GM11168 (cell line): ENCODE measurements around the gene GMDS.

Experiments used
- in situ Hi-C: fragments of 300-500 bp; cut with MboI; formaldehyde crosslinking; loops from one replicate; pipeline ENCODE4 v1.12.0; 2022; ENCODE audit warnings: low sequenced_read_pairs; ENCODE audit not compliant: unreplicated experiment

GMDS gene

DNA sequence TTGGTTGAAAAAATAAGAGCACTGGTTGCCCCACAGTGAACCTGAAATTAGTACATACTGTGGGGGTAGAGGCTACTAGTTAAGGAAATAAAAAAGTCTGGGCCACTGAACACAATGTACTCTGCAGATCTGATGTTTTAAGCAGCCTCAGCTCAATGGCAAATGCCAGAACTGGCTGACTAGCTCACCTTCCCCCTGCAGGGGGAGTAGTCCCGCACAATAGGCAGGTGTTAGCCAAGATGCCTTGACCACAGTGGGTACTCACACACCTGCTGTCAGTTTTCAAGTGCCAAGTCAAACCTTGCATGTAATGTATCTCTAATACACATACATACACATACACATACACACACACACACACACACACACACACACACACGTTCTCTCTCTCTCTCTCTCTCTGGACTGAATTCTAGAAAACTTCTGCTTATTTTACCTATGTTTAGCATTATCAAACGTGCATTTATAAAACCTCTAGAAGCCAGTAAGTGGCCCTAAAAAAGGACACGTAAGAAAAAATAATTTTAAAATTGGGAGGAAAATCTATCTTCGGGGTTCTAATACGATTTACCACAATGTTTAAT lies 36.1 kb downstream of the GMDS start:
- in situ Hi-C loops = loop anchor here (5.0 kb wide), 1 partner anchor 138 kb away; no protein-coding TSS in a partner anchor

DNA sequence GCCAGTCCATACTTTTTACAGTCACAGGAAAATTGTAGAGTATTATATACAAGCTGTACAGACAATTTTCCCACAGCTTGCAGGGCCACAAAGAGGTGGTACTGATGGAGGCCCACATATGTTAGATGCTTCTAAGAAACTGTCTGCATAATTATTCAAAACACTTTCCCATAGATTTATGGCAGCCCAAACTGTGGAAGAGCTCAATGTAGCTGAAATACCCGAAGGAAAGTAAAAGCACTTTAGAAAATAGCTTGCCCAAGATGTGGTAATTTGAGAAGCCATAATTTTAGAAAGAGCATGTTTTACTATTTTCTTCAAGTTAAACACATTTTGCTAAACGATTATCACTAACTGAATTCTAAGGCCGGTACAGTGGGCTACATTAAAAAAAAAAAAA lies 36.9 kb downstream of the GMDS start:
- in situ Hi-C loops = loop anchor here (5.0 kb wide), 1 partner anchor 139 kb away; no protein-coding TSS in a partner anchor

DNA sequence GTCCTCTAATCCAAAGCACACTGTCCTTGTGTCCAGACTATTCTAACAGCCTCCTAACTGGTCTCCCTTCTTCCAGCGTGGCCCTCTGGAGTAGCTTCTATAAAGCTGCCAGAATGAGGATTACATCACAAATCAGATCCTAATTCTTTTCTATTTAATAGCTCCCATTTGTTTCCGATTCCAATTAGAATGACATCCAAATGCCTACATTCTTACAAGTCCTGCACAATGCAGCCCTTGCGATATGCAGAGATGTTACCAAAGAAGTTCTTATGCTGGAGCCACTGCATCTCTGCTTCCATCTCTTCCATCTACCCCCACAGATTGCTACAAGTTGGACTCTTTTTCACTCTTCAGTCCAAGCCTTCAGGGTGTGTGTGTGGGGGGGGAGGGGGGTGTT lies 40.0 kb downstream of the GMDS start:
- in situ Hi-C loops = loop anchor here (5.0 kb wide), 1 partner anchor 142 kb away; no protein-coding TSS in a partner anchor

DNA sequence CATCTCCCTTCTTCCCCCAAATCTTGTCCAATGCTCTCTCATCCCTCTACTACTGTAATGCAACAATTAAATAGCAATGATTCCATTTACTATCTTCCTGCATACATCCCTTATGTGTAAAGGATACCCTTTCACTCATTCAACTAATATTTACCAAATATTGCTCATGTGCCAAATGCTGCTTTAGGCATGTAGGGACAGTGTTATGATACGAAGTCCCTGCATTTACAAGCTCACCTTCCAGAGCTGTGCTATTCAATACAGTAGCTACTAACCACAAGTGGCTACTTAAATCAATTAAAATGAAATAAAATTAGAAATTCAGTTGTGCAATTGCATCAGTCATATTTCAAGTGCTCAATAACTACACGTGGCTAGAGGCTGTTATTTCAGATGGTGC lies 41.1 kb downstream of the GMDS start:
- in situ Hi-C loops = no loop called here

DNA sequence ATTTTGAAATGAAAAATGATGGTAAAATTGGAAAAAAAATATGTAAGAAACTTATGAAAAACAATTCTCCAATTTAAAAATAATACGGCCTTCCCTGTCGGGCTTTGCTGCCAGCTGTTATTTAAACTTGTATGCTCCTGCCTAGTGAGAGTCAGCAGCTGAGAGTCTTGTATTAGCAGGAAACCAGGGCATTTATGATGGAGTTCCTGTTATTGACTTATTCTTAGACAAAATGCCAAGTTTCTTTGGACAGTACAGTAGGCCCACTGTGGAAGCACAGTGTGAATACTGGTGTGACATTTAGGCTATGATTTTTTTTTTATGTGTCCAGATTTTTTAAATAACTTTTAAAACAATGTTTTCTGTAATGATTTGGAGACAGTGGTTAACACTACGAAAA lies 42.1 kb downstream of the GMDS start:
- in situ Hi-C loops = no loop called here

DNA sequence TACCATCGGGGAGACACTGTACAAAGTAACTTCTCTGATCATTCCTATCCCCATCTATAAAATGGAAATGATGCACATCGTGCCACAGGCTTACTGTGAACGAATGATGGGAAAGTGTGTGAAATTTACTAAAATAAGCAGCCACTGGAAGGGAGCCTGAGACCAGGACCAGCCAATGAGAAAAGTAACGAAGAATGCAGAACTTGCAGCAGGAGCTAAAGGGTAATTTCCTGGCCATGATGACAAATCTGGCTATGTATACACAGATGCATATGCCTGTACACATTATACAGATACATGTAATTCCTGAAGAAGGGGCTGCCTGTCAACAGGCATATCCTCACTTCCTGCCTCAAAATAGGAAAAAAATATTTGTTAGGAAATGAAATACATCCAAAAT lies 47.4 kb downstream of the GMDS start:
- in situ Hi-C loops = no loop called here

DNA sequence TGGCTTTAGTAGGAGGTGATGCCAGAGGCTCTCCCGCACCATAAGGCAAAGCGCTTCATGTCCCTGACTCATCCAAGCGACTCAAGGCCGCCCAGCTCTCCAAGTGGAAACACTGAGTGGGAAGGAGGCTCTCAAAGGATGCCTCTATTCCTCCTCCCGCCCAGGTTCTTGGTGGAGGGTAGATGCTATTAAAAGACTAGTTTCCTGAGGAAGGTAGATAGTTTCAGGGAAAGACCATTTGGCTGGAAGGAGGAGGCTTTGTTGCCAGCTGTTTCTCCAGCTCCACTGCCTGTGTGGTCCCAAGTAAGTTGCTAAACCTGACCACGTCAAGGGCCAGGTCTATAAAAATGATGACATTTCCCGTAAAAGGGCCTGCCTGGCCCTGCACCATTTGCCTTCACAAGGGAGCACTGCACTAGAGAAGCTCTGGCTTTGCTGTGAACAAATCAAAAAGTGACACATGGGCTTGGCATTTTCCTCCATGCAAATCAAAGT lies 48.2 kb downstream of the GMDS start:
- in situ Hi-C loops = no loop called here

DNA sequence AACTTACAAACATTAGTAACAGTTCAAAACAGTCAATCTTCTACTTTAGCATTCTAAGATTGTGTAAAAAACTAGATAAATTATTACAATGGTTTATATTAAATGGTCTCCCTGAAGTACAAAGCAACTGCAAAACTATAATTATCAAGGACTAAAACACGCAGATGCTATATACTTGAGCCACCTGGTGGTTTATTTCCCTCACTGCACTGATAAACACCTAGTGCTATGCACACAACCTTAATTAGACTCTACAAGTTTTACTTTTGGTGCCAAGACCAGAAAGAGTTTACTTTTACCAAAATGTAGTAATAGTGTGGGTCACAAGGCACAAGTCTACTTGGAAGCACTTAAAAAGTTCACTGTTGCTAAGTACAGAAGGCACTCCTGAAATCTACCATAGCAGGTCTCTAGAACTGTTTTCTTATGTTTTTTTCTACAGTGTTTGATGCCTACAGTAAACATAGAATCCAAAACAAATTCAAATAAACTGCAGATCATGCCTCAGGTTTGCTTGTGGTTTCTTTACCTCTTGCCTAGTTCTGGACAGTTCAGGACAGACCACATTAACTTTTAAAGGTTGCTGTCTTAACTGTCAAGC lies 49.2 kb downstream of the GMDS start:
- in situ Hi-C loops = no loop called here

DNA sequence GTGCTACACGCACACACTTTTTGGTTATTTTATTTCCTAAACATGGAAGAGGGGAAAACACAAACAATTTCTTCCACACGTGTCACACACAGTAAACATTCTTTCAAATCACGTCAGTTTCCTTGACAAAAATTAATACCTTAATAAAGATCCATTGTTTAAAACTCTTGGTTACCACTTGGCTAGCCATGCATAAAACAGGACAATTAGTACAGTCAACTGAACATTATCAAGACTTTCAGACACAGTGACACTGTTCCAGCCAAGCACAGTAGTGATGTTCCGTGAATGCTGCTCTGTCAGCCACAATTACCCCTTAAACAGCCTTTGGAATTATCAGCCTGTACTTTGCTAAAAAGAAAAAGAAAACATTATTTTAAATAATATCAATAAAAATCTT lies 50.8 kb downstream of the GMDS start:
- in situ Hi-C loops = no loop called here

DNA sequence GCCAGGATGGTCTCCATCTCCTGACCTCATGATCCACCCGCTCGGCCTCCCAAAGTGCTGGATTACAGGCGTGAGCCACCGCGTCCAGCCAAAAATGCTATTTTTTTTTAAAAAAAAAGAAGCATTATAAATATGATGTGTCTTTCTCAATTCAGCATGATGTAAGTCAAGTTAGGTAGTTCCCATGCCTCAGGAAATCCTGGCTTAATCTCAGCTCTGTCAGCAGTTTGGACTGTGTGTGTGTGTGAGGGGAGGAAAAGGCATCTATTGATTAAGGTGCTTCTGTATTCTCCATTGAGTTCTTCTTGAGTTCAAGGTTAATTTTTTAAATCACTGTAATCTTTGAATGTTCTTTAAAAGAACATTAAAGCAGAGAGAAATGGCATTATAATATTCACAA lies 51.5 kb downstream of the GMDS start:
- in situ Hi-C loops = no loop called here

DNA sequence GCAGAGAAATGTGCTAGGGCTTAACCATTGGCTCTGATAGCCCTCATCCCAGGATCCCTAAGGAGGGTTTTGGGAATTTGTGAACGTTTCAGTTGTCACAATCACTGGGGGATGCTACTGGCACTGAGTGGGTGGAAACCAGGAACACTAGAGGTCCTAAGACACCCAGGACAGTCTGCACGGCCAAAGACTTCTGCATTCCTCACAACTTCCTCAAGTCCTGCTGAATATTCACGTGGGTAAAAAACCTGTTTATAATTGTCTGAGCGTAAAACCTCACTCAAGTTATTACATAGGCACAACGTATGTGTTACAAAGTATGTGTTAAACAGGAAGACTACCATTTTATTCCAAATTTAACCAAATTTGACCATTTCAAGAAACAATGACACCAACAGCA lies 52.4 kb downstream of the GMDS start:
- in situ Hi-C loops = no loop called here

DNA sequence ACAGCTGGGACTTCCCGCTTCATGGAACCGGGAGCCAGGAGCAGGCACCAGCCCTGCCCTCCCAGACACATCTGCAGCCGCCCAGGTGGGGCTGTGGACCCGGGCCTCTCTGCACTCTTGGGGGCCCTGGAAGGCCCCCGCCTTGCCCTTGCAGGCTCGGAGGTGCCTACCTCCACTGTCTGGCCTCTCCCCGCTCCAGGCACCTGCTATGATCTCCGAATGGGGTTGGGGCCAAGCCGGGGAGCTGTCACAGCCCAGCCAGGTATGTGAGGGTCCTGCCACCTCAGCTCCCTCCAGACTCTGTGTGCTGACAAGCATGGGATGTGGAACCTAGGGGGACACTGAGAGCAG lies 54.0 kb downstream of the GMDS start:
- in situ Hi-C loops = no loop called here

DNA sequence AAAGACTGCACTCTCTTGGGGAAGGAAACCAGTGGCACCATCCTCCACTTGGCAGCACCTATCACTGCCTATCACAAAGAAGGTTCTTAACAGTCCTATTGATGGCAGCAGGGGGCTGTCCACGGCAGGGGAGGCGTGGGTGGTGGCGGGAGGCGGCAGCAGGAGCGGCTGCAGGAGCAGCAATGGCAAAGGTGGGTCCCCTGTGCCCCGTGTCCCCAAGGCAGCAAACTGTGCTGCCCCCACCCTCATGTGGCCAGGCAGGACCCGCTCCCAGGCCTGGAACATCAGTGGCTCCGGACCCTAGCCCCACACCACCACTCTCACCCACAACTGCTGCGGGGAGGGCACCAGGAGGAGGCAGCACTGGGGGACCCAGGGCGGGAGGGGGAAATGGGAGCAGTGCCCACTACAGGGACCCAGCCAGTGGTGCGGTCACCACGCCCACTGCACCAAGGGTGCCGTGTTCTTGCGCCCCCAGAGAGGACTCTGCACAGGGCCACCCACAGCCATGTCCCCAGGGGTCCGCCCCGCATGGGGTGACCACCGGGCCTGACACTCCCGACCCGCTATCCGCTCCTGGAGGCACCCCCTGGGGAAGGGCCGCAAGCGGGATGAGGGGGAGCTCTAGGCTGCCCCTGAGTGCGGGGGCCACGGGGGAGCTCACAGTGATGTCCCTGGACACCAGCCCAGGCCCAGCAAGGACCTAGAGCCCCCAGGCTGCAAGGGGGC lies 54.6 kb downstream of the GMDS start:
- in situ Hi-C loops = no loop called here

DNA sequence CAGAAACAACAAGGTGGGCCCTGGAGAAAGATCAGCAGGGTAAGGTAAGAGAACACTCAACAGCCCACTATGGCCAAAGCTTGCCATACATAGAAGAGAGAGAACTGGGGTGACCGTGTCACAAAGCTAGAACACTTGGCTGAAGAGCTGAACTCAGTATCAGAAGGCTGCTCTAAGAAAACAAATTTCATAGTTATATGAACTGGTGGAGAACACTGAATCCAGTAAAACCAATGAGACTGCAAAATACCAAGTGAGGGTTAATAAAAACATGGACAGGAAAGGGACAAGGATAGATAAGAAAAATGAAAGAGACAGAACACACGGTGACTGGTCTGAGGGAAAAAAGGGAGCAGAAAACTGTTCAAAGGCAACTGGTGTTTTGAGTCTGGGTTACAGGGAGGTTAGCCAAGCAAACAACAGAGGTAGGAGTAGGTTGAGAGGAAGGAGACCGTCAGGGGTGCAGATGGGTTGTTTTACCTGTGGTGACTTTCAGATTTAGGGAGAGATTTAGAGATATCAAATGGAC lies 56.5 kb downstream of the GMDS start:
- in situ Hi-C loops = loop anchor here (10.0 kb wide), 1 partner anchor 64 kb away; no protein-coding TSS in a partner anchor

DNA sequence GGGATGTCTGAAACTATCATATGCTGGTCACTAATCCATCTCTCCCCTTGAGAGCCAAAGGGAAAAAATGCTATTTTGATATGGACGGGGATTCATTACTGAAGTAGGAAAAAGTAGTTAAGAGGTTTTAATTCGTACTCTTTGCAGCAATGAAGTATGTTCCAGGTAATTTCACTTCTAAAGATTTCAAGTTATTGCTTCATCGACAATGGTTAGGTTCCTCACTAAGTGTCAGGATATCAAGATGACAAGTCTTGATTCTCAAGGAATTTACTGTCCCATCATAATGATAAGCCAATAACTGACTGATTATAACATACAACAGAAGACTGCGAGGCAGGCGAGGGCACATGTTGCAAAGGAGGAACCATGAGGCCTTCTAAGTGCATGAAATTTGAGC lies 57.0 kb downstream of the GMDS start:
- in situ Hi-C loops = loop anchor here (10.0 kb wide), 1 partner anchor 64 kb away; no protein-coding TSS in a partner anchor

DNA sequence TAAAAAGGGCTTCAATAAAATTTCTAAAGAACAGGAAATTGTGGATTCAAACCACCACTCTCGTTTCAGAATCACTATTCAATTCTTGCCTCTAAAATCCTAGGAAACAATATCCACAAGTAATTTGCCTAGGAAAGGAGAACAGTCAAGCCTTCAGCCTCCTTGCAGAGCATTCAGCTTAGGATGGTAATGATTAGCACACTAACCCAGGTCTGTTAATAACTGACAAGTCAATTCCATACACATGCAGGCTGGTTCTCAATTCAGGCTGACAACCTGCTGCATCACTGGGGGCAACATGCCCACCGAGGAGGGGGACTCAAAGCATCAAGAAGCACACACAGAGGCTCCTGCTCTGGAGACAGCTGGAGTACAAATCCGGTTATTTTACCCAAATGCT lies 57.6 kb downstream of the GMDS start:
- in situ Hi-C loops = loop anchor here (10.0 kb wide), 1 partner anchor 63 kb away; no protein-coding TSS in a partner anchor

DNA sequence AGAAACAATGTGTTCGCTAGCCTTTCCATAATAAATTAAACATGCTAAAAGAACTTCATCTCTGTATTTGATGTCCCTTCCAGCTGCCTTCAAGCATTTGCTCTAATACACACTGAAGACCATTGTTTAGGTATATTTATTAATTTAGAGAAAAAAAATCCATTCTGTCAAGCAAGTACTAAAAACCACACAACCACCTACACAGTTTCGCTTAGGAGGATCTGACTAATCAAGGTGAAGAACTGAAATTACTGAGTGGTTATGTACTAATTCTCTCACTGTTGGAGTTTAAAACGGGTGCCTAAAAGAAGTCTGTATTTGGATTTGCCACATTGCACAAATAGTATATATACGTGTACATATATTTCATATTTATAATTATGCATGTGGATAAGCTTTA lies 58.9 kb downstream of the GMDS start:
- in situ Hi-C loops = loop anchor here (10.0 kb wide), 1 partner anchor 62 kb away; no protein-coding TSS in a partner anchor

DNA sequence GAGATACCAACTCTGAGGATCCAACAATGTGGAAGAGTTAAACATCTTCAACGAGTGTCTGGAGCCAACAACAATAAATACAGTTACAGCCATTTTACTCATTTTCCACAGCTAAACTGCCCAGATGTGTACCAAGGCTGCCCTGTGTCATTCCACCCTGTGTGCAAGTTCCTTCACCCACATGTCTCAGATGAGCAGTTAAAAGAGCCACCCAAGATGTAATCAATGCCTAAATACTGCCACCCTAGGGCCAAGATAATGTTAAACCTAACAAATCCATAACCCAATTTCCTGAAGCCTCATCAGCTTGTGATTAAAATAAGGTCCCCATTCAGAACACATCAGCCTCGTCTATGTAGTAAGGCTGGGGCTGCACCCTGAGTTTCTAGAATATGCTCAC lies 59.9 kb downstream of the GMDS start:
- in situ Hi-C loops = loop anchor here (10.0 kb wide), 1 partner anchor 61 kb away; no protein-coding TSS in a partner anchor

DNA sequence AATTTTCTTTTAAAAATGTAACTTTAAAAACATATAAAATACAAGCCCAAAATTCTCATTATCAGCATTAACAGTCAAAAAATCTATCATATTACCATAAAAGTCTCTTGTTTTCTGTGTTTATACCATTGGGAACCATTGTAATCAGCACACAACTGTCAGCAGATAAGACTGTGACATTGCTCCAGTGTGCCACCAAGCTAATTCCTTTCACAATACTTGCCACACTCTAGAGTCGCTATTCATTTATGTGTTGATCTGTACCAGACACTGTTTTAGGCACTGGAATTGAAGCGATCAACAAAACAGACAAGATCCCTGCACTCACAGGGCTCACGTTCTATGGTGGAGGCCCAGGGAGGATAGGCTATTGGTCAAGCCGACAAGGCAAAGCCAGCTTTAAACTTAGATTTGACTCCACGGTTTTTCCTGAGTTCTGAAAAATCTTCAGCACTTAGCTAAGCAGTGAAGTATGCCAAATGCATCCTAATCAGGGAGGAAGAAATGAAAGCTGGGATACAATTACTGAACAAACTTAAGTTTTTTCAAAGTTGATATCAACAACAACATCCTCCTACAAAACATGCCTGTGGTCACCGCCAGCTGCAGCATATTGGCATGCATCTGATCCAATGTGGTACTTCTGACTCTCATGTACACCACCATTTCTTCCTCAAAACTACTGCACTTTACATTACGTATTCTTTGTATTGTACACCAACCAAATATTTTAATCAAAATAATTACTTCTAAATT lies 60.5 kb downstream of the GMDS start:
- in situ Hi-C loops = loop anchor here (10.0 kb wide), 1 partner anchor 60 kb away; no protein-coding TSS in a partner anchor

DNA sequence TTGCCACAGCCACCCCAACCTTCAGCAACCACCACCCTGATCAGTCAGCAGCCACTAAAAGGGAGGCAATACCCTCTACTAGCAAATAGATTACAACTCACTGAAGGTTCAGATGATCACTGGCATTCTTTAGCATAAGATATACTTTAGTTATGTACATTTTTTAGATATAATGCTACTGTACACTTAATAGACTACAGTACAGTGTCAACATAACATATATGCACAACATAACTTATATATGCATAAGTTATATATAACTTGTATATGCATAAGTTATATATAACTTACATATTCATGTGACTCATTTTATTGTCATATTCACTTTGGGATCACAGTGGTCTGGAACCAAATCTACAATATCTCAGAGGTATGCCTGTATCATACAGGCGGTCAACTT lies 61.7 kb downstream of the GMDS start:
- in situ Hi-C loops = loop anchor here (10.0 kb wide), 1 partner anchor 59 kb away; no protein-coding TSS in a partner anchor
